Neural progenitor cell (in vitro differentiated cells): ENCODE data around the gene SERPINF2. TPM values are rescaled to one million over a fixed set of nuclear protein-coding genes. Genes with fewer than 3 reads are reported as not detected.

Source experiments
- DNase-seq: peaks from one replicate; pipeline ENCODE4 v3.0.0-alpha.2; 2016; ENCODE audit warnings: low spot score
- H2AFZ ChIP-seq: fragments of 200-600 bp; sonication (generic); replicated peaks from 2 replicates; pipeline ENCODE4 v1.6.1; 2016; ENCODE audit warnings: antibody characterized with exemption
- H3F3A ChIP-seq: fragments of 200-600 bp; sonication (generic); 2 replicates; pipeline ENCODE4 v1.6.1; 2016; ENCODE audit warnings: antibody characterized with exemption, low read depth
- H3K27ac ChIP-seq: fragments of 200-600 bp; sonication (generic); 2 replicates; pipeline ENCODE4 v1.5.1; 2016; ENCODE audit warnings: mild to moderate bottlenecking
- H3K27me3 ChIP-seq: fragments of 200-600 bp; sonication (generic); 2 replicates; pipeline ENCODE4 v1.6.1; 2016; ENCODE audit warnings: mild to moderate bottlenecking, moderate library complexity
- H3K36me3 ChIP-seq: fragments of 200-600 bp; sonication (generic); 2 replicates; pipeline ENCODE4 v1.5.1; 2016
- H3K4me1 ChIP-seq: fragments of 200-600 bp; sonication (generic); 2 replicates; pipeline ENCODE4 v1.6.1; 2016; ENCODE audit warnings: mixed run types
- H3K4me2 ChIP-seq: fragments of 200-600 bp; sonication (generic); 2 replicates; pipeline ENCODE4 v1.6.1; 2016
- H3K4me3 ChIP-seq: fragments of 200-600 bp; sonication (generic); 2 replicates; pipeline ENCODE4 v1.5.1; 2016
- H3K79me2 ChIP-seq: fragments of 200-600 bp; sonication (generic); 2 replicates; pipeline ENCODE4 v1.6.1; 2016; ENCODE audit warnings: low read depth
- H3K9ac ChIP-seq: fragments of 200-600 bp; sonication (generic); 2 replicates; pipeline ENCODE4 v1.6.1; 2016
- H3K9me3 ChIP-seq: fragments of 200-600 bp; sonication (generic); 2 replicates; pipeline ENCODE4 v1.5.1; 2016; ENCODE audit warnings: low read depth
- H4K20me1 ChIP-seq: fragments of 200-600 bp; sonication (generic); 2 replicates; pipeline ENCODE4 v1.6.1; 2016; ENCODE audit warnings: low read depth
- H3K27ac Mint-ChIP-seq: 3 replicates; pipeline ENCODE4 v1.8.0; 2021; ENCODE audit warnings: mixed read lengths
- H3K27me3 Mint-ChIP-seq: 2 replicates; pipeline ENCODE4 v1.8.0; 2022; ENCODE audit warnings: low read depth, mild to moderate bottlenecking, inconsistent platforms, moderate library complexity, mixed read lengths; ENCODE audit not compliant: insufficient read depth
- H3K36me3 Mint-ChIP-seq: 3 replicates; pipeline ENCODE4 v1.8.0; 2021; ENCODE audit warnings: mixed read lengths
- H3K4me1 Mint-ChIP-seq: 3 replicates; pipeline ENCODE4 v1.8.0; 2021; ENCODE audit warnings: mixed read lengths
- H3K4me3 Mint-ChIP-seq: 3 replicates; pipeline ENCODE4 v1.8.0; 2021; ENCODE audit warnings: mild to moderate bottlenecking, moderate library complexity, mixed read lengths
- H3K9me3 Mint-ChIP-seq: 3 replicates; pipeline ENCODE4 v1.8.0; 2020; ENCODE audit warnings: mixed read lengths
- CTCF ChIP-seq: fragments of 200-600 bp; sonication (generic); IDR thresholded peaks from 2 replicates; pipeline ENCODE4 v1.5.1; 2017; ENCODE audit warnings: antibody characterized with exemption, mild to moderate bottlenecking
- EZH2 ChIP-seq: fragments of 200-600 bp; sonication (generic); IDR thresholded peaks from 2 replicates; pipeline ENCODE4 v1.6.1; 2017; ENCODE audit warnings: antibody characterized with exemption, mild to moderate bottlenecking, moderate library complexity
- EZH2phosphoT487 ChIP-seq: fragments of 200-600 bp; sonication (generic); IDR thresholded peaks from 2 replicates; pipeline ENCODE4 v1.6.1; 2017; ENCODE audit warnings: antibody characterized with exemption
- total RNA-seq: library from RNA; depleted of rRNA; stranded (reverse); fragments of >200 nt; gene quantifications from 2 replicates; pipeline ENCODE4 v1.2.3, GENCODE V29; 2015; ENCODE audit warnings: low replicate concordance

Gene SERPINF2
- total RNA-seq, 1 donor from 2014 or later: not detected

GRCh38 chr17:1754430-1755112 is 11.9 kb downstream of the SERPINF2 start:
- Mint-ChIP-seq H3K4me3 (no peak overlapping the region), H3K9me3 (no peaks in the 10 kb centered on the region), H3K4me1 (peaks cover 22% of the 10 kb centered on the region), H3K36me3 (no peaks in the 10 kb centered on the region), H3K27me3 (peaks cover 11% of the 10 kb centered on the region), H3K27ac (no peak overlapping the region)
- Histone ChIP-seq H3F3A (peaks cover 7% of the 10 kb centered on the region), H3K9me3 (no peaks in the 10 kb centered on the region), H3K9ac (no peak overlapping the region), H3K27ac (no peak overlapping the region), H4K20me1 (no peaks in the 10 kb centered on the region), H3K79me2 (no peaks in the 10 kb centered on the region), H3K4me3 (no peak overlapping the region), H3K4me1 (peaks cover 6% of the 10 kb centered on the region), H3K4me2 (no peak overlapping the region), H3K27me3 (no peaks in the 10 kb centered on the region), H2AFZ (no peak overlapping the region), H3K36me3 (no peaks in the 10 kb centered on the region)
- DNase-seq: peak; percentile 34
- TF ChIP-seq EZH2phosphoT487 (no peak), EZH2 (no peak), CTCF (no peak)

DNA sequence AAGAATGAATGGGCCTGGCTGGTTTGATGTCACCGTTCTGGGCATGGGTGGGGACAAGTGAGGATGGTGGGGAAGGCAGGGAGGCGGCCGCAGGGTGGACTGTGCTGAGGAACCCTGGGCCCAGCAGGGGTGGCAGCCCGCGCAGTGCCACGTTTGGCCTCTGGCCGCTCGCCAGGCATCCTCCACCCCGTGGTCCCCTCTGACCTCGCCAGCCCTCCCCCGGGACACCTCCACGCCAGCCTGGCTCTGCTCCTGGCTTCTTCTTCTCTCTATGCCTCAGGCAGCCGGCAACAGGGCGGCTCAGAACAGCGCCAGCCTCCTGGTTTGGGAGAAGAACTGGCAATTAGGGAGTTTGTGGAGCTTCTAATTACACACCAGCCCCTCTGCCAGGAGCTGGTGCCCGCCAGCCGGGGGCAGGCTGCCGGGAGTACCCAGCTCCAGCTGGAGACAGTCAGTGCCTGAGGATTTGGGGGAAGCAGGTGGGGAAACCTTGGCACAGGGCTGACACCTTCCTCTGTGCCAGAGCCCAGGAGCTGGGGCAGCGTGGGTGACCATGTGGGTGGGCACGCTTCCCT is 12.7 kb downstream of the SERPINF2 start:
- Histone ChIP-seq H3K27me3 (no peaks in the 10 kb centered on the region), H3K4me2 (no peak overlapping the region), H3K9ac (no peak overlapping the region), H3K9me3 (no peaks in the 10 kb centered on the region), H3F3A (peaks cover 7% of the 10 kb centered on the region), H3K4me1 (peaks cover 6% of the 10 kb centered on the region), H3K27ac (no peak overlapping the region), H2AFZ (no peak overlapping the region), H4K20me1 (no peaks in the 10 kb centered on the region), H3K36me3 (no peaks in the 10 kb centered on the region), H3K4me3 (no peak overlapping the region), H3K79me2 (no peaks in the 10 kb centered on the region)
- Mint-ChIP-seq H3K27ac (no peak overlapping the region), H3K27me3 (peaks cover 11% of the 10 kb centered on the region), H3K4me3 (no peak overlapping the region), H3K36me3 (no peaks in the 10 kb centered on the region), H3K4me1 (peaks cover 23% of the 10 kb centered on the region), H3K9me3 (no peaks in the 10 kb centered on the region)
- TF ChIP-seq CTCF: no peak
- TF ChIP-seq EZH2phosphoT487: no peak
- no peak for DNase-seq

DNA sequence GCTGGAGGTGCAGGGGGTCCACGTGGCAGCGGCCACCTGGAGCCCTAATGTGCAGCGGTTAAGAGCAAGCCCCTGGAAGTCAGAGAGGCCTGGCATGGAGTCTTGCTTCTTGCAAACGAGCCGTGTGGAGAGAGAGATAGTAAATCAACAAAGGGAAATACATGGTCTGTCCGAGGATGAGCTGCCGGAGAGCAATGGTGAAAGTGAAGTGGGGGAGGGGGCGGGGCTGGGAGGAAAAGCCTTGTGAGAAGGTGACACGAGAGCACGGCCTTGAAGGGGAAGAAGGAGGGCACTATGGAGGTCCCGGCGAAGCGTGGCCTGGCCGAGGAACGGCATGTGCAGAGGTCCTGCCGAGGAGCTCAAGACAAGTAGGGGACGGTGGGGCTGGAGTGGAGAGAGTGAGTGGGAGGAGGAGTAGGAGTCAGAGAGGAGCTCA is 13.2 kb downstream of the SERPINF2 start:
- Histone ChIP-seq H3F3A (peaks cover 7% of the 10 kb centered on the region), H2AFZ (no peak overlapping the region), H3K9ac (no peak overlapping the region), H3K4me2 (no peak overlapping the region), H3K4me1 (peaks cover 6% of the 10 kb centered on the region), H3K79me2 (no peaks in the 10 kb centered on the region), H3K27ac (no peak overlapping the region), H3K9me3 (no peaks in the 10 kb centered on the region), H4K20me1 (no peaks in the 10 kb centered on the region), H3K4me3 (no peak overlapping the region), H3K36me3 (no peaks in the 10 kb centered on the region), H3K27me3 (no peaks in the 10 kb centered on the region)
- TF ChIP-seq EZH2: no peak
- TF ChIP-seq EZH2phosphoT487: no peak
- TF ChIP-seq CTCF: no peak
- Mint-ChIP-seq H3K4me3 (no peak overlapping the region), H3K27me3 (peaks cover 11% of the 10 kb centered on the region), H3K4me1 (peaks cover 26% of the 10 kb centered on the region), H3K27ac (peak overlapping the region; percentile 92), H3K9me3 (no peaks in the 10 kb centered on the region), H3K36me3 (no peaks in the 10 kb centered on the region)
- no peak for DNase-seq
